Right lobe of liver (tissue), 4 donors: Measurements from ENCODE around the gene BCKDHB.

Experiments used
- CTCF ChIP-seq, 4 donors: fragments of 200-600 bp in 3 of 4; fragments of 450-650 bp in 1 of 4; IDR thresholded peaks; one replicate each; pipeline versions ENCODE4 v1.5.1 to v1.8.0; 2016 to 2022; ENCODE audit warnings: antibody characterized with exemption in 4 of 4, mild to moderate bottlenecking in 2 of 4
- POLR2A ChIP-seq: fragments of 450-650 bp; IDR thresholded peaks from one replicate; pipeline ENCODE4 v1.6.1; 2017; ENCODE audit warnings: antibody characterized with exemption, mild to moderate bottlenecking
- donor health status: DM: no; HTN: no; CAD: no.
- donor health status: DM: no; HTN: no; CAD: no.
- donor health status: DM: no; HTN: yes; CAD: no.

DNA sequence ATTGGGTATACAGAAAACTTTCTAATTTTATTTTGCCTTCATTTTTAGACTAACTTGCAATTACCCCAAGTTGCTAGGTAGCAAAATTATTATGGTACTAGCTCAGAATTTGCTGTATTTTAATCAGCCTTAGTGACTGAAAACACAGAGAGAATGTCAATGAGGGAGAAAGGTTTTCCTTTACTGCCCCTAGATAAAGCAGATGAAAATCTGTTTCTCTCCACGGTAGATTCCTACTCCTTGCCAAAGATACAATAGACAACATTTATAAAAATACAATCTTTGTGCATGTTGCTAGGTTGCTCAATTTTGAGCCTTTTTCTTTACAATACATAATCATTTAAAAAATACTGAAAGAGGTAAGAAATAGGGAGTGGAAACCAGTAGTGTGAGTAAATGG is 222.2 kb downstream of the BCKDHB start:
- TF ChIP-seq CTCF (IDR thresholded peaks at IDR 0.05) (no peak), POLR2A (no peak)
